Vagina (tissue), 2 donors: ENCODE measurements around the gene RCC2. TPM values are rescaled to one million over a fixed set of nuclear protein-coding genes. Genes with fewer than 3 reads are reported as not detected.

Experiments used
- DNase-seq, 2 donors: peaks; one replicate each; pipeline ENCODE4 v3.0.0-alpha.2; 2017; ENCODE audit errors: extremely low spot score in 2 of 2
- H3K27ac ChIP-seq: fragments of 200-600 bp; sonication (generic); one replicate; pipeline ENCODE4 v1.5.1; 2019
- H3K27me3 ChIP-seq: fragments of 200-600 bp; sonication (generic); one replicate; pipeline ENCODE4 v1.5.1; 2019
- H3K36me3 ChIP-seq, 2 donors: fragments of 200-600 bp; sonication (generic); one replicate each; pipeline ENCODE4 v1.5.1; 2017 to 2019
- H3K4me1 ChIP-seq: fragments of 200-600 bp; sonication (generic); one replicate; pipeline ENCODE4 v1.5.1; 2019
- H3K4me3 ChIP-seq, 2 donors: fragments of 200-600 bp; sonication (generic); 1 replicate in 1 of 2; 2 replicates in 1 of 2; pipeline ENCODE4 v1.5.1; 2016 to 2019
- H3K9me3 ChIP-seq: fragments of 200-600 bp; sonication (generic); one replicate; pipeline ENCODE4 v1.5.1; 2019
- POLR2A ChIP-seq, 2 donors: fragments of 450-650 bp; IDR thresholded peaks; one replicate each; pipeline ENCODE4 v1.6.1; 2017; ENCODE audit warnings: antibody characterized with exemption in 2 of 2, mild to moderate bottlenecking in 2 of 2, moderate library complexity in 2 of 2
- POLR2AphosphoS5 ChIP-seq, 2 donors: sonication (generic); formaldehyde crosslinking; IDR thresholded peaks; one replicate each; pipeline ENCODE4 v1.9.0; 2017; ENCODE audit warnings: antibody characterized with exemption in 2 of 2, mild to moderate bottlenecking in 2 of 2, low read depth in 1 of 2; ENCODE audit not compliant: insufficient read depth in 1 of 2
- intact Hi-C: fragments of 100-400 bp; cut with DNase I; formaldehyde crosslinking; loops from one replicate; pipeline ENCODE4 v1.15.1; 2023
- total RNA-seq: library from RNA; depleted of rRNA; stranded (reverse); fragments of >200 nt; gene quantifications from one replicate; pipeline ENCODE4 v1.2.3, GENCODE V29; 2016
- TF ChIP-seq, protein P1 (sequence below), 3 experiments: fragments of 450-650 bp in 2 of 3; fragments of 200-600 bp in 1 of 3; sonication (generic) in 1 of 3; IDR thresholded peaks; one replicate each; pipeline ENCODE4 v1.5.1; 2017 to 2019; ENCODE audit warnings: antibody characterized with exemption in 3 of 3, mild to moderate bottlenecking in 2 of 3, moderate library complexity in 2 of 3

RCC2 gene
- total RNA-seq, 1 donor from 2014 or later: 31.2 TPM

- intact Hi-C loops: no loop called here
- no peak for DNase-seq
- Histone ChIP-seq H3K4me1 (no peaks in the 10 kb centered on the region), H3K36me3 (no peaks in the 10 kb centered on the region), H3K27ac (no peak overlapping the region), H3K27me3 (no peaks in the 10 kb centered on the region), H3K4me3 (no peak overlapping the region), H3K9me3 (no peaks in the 10 kb centered on the region)
- TF ChIP-seq, protein P1, sequence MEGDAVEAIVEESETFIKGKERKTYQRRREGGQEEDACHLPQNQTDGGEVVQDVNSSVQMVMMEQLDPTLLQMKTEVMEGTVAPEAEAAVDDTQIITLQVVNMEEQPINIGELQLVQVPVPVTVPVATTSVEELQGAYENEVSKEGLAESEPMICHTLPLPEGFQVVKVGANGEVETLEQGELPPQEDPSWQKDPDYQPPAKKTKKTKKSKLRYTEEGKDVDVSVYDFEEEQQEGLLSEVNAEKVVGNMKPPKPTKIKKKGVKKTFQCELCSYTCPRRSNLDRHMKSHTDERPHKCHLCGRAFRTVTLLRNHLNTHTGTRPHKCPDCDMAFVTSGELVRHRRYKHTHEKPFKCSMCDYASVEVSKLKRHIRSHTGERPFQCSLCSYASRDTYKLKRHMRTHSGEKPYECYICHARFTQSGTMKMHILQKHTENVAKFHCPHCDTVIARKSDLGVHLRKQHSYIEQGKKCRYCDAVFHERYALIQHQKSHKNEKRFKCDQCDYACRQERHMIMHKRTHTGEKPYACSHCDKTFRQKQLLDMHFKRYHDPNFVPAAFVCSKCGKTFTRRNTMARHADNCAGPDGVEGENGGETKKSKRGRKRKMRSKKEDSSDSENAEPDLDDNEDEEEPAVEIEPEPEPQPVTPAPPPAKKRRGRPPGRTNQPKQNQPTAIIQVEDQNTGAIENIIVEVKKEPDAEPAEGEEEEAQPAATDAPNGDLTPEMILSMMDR (IDR thresholded peaks at IDR 0.05): no peak
- TF ChIP-seq POLR2A (IDR thresholded peaks at IDR 0.05): no peak
- TF ChIP-seq POLR2AphosphoS5 (IDR thresholded peaks at IDR 0.05; ENCODE audit: insufficient read depth in 1 of 2, low read depth in 1 of 2): no peak
Measured at GRCh38 chr1:17466359-17466758, 26.9 kb upstream of the RCC2 start.

DNA sequence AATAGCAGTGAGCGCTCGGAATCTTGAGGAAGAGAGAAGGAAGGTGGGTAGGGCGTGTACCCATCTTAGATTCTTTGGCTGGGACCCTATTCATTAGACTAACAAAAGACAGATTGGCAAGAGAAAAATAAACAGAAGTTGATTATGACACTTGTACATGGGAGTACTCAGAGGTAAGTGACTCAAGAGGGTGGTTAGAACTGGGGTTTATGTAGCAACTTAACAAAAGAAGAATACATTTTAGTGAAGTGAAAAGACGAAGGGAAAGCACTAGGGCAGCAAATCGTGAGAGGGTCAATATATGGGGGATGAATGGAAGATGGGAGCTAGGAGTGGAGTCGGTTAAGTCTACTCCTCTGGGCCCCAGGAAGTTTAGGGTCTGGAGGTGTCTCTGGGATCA lies 25.8 kb upstream of the RCC2 start:
- Histone ChIP-seq H3K4me3 (no peak overlapping the region), H3K4me1 (no peaks in the 10 kb centered on the region), H3K36me3 (no peaks in the 10 kb centered on the region), H3K27me3 (no peaks in the 10 kb centered on the region), H3K9me3 (no peaks in the 10 kb centered on the region), H3K27ac (no peak overlapping the region)
- intact Hi-C loops: no loop called here
- TF ChIP-seq POLR2AphosphoS5 (IDR thresholded peaks at IDR 0.05; ENCODE audit: insufficient read depth in 1 of 2, low read depth in 1 of 2) (no peak), POLR2A (IDR thresholded peaks at IDR 0.05) (no peak)
- TF ChIP-seq, protein P1 (IDR thresholded peaks at IDR 0.05): no peak
- no peak for DNase-seq

GRCh38 chr1:17463991-17464390 lies 24.5 kb upstream of the RCC2 start:
- no peak for TF ChIP-seq POLR2A (IDR thresholded peaks at IDR 0.05)
- TF ChIP-seq, protein P1 (IDR thresholded peaks at IDR 0.05): no peak
- no peak for TF ChIP-seq POLR2AphosphoS5 (IDR thresholded peaks at IDR 0.05; ENCODE audit: insufficient read depth in 1 of 2, low read depth in 1 of 2)
- DNase-seq: no peak
- Histone ChIP-seq H3K36me3 (no peaks in the 10 kb centered on the region), H3K9me3 (no peaks in the 10 kb centered on the region), H3K27ac (no peak overlapping the region), H3K27me3 (no peaks in the 10 kb centered on the region), H3K4me1 (no peaks in the 10 kb centered on the region), H3K4me3 (no peak overlapping the region)
- intact Hi-C loops: no loop called here

- H3K36me3 ChIP-seq: no peaks in the 10 kb centered on the region
- no peak for DNase-seq
- H3K27me3 ChIP-seq: no peaks in the 10 kb centered on the region
- H3K27ac ChIP-seq: no peak overlapping the region
- intact Hi-C loops: no loop called here
- H3K4me1 ChIP-seq: no peaks in the 10 kb centered on the region
- H3K4me3 ChIP-seq: no peak overlapping the region
- no peaks in the 10 kb centered on the region for H3K9me3 ChIP-seq
- no peak for TF ChIP-seq POLR2AphosphoS5 (IDR thresholded peaks at IDR 0.05; ENCODE audit: insufficient read depth in 1 of 2, low read depth in 1 of 2)
- no peak for TF ChIP-seq POLR2A (IDR thresholded peaks at IDR 0.05)
- TF ChIP-seq, protein P1 (IDR thresholded peaks at IDR 0.05): no peak
Measured at GRCh38 chr1:17462669-17463068, 23.2 kb upstream of the RCC2 start.

DNA sequence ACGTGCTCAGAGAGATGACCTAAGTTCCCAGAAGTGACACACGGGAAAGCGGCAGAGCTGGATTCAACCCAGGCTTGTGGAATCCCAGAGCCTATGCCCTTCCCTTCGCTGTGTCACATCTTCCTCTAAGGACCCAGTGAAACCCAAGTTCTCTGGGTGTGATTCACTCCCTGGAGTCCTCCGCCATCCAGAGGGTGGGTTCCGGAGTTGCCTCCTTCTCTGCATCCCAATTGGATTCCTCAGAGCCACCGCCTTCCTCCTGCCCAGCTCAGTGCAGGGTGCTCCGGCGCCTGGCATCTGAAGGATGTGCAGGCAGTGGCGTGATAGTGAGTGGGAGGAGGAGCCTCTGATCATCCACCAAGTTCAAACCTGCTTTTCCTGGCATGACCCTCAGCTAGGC lies 20.7 kb upstream of the RCC2 start:
- H3K4me3 ChIP-seq: no peak overlapping the region
- H3K36me3 ChIP-seq: no peaks in the 10 kb centered on the region
- intact Hi-C loops: no loop called here
- no peak overlapping the region for H3K27ac ChIP-seq
- H3K4me1 ChIP-seq: no peaks in the 10 kb centered on the region
- no peaks in the 10 kb centered on the region for H3K27me3 ChIP-seq
- DNase-seq: no peak
- TF ChIP-seq POLR2AphosphoS5 (IDR thresholded peaks at IDR 0.05; ENCODE audit: insufficient read depth in 1 of 2, low read depth in 1 of 2): peak in 1 of 2 donors; percentile 37
- no peak for TF ChIP-seq POLR2A (IDR thresholded peaks at IDR 0.05)
- H3K9me3 ChIP-seq: no peaks in the 10 kb centered on the region
